SK-N-SH (cell line): ENCODE measurements around the gene PEF1. TPM values are rescaled to one million over a fixed set of nuclear protein-coding genes. Genes with fewer than 3 reads are reported as not detected.

ENCODE experiments used
- CTCF ChIA-PET: fragments of 300-600, 350-600 bp; formaldehyde crosslinking; extraction: SDS; loops from one replicate; lab custom pipeline; 2021; lab: Yijun Ruan, JAX
- POLR2A ChIA-PET: fragments of 350-600 bp; sonication (Branson Sonifier 250); formaldehyde crosslinking; extraction: SDS; loops from one replicate; lab custom pipeline; 2020; ENCODE audit warnings: antibody characterized with exemption, inconsistent platforms; lab: Yijun Ruan, JAX
- DNase-seq: peaks from one replicate; pipeline ENCODE4 v3.0.0; 2012
- H2AFZ ChIP-seq: fragments of 200-600 bp; sonication (generic); 2 replicates; pipeline ENCODE4 v1.8.1; 2016; ENCODE audit warnings: antibody characterized with exemption, mild to moderate bottlenecking, low read depth
- H3F3A ChIP-seq: fragments of 200-600 bp; sonication (generic); replicated peaks from 2 replicates; pipeline ENCODE3; 2016; ENCODE audit warnings: antibody characterized with exemption, mild to moderate bottlenecking; ENCODE audit not compliant: insufficient read depth
- H3K27ac ChIP-seq, 2 experiments: fragments of 200-500 bp in 1 of 2; fragments of 200-600 bp in 1 of 2; sonication (Bioruptor generic) in 1 of 2; sonication (generic), shearing (Covaris generic) in 1 of 2; 2 replicates each; pipeline versions ENCODE4 v1.5.1 to v1.6.1; 2014 to 2016; ENCODE audit warnings: low read depth in 2 of 2, inconsistent platforms in 1 of 2, low read length in 1 of 2, mild to moderate bottlenecking in 1 of 2, mixed read lengths in 1 of 2
- H3K27me3 ChIP-seq: fragments of 200-600 bp; sonication (generic), shearing (Covaris generic); 2 replicates; pipeline ENCODE4 v1.6.1; 2016; ENCODE audit warnings: mixed run types; ENCODE audit not compliant: insufficient read depth
- H3K36me3 ChIP-seq, 2 experiments: fragments of 200-500 bp in 1 of 2; fragments of 200-600 bp in 1 of 2; sonication (Bioruptor generic) in 1 of 2; sonication (generic) in 1 of 2; replicated peaks in 1 of 2; 2 replicates each; pipeline versions ENCODE3 to v1.5.1; 2014 to 2016; ENCODE audit warnings: low read length in 1 of 2, mild to moderate bottlenecking in 1 of 2; ENCODE audit not compliant: insufficient read depth in 2 of 2, control insufficient read depth in 1 of 2
- H3K4me1 ChIP-seq, 2 experiments: fragments of 200-500 bp in 1 of 2; fragments of 200-600 bp in 1 of 2; sonication (Bioruptor generic) in 1 of 2; sonication (generic), shearing (Covaris generic) in 1 of 2; 2 replicates each; pipeline versions ENCODE4 v1.5.1 to v1.6.1; 2014 to 2016; ENCODE audit warnings: low read depth in 1 of 2, low read length in 1 of 2, mixed run types in 1 of 2; ENCODE audit not compliant: insufficient read depth in 2 of 2, control insufficient read depth in 1 of 2
- H3K4me2 ChIP-seq: fragments of 200-600 bp; sonication (generic), shearing (Covaris generic); 2 replicates; pipeline ENCODE4 v1.6.1; 2017; ENCODE audit warnings: mixed run types
- H3K4me3 ChIP-seq, 2 experiments: fragments of 200-500 bp in 1 of 2; fragments of 200-600 bp in 1 of 2; sonication (Bioruptor generic) in 1 of 2; sonication (generic), shearing (Covaris generic) in 1 of 2; 2 replicates each; pipeline versions ENCODE4 v1.5.1 to v1.8.1; 2014 to 2016; ENCODE audit warnings: low read depth in 2 of 2, inconsistent platforms in 1 of 2, low read length in 1 of 2, mild to moderate bottlenecking in 1 of 2, mixed read lengths in 1 of 2, moderate library complexity in 1 of 2
- H3K79me2 ChIP-seq: fragments of 200-600 bp; sonication (generic); 2 replicates; pipeline ENCODE4 v1.8.1; 2017; ENCODE audit warnings: mild to moderate bottlenecking; ENCODE audit not compliant: insufficient read depth
- H3K9ac ChIP-seq: fragments of 200-600 bp; sonication (generic); 2 replicates; pipeline ENCODE4 v1.6.1; 2017; ENCODE audit warnings: mixed run types
- H3K9me2 ChIP-seq: fragments of 200-600 bp; sonication (generic); 2 replicates; pipeline ENCODE4 v1.6.1; 2017; ENCODE audit warnings: mixed run types
- H3K9me3 ChIP-seq: fragments of 200-600 bp; sonication (generic); 2 replicates; pipeline ENCODE4 v1.6.1; 2017; ENCODE audit warnings: mixed run types, mild to moderate bottlenecking, moderate library complexity
- H4K20me1 ChIP-seq: fragments of 200-600 bp; sonication (generic); 2 replicates; pipeline ENCODE4 v1.6.1; 2017; ENCODE audit warnings: mild to moderate bottlenecking, mixed run types; ENCODE audit not compliant: insufficient read depth
- CHD2 ChIP-seq: fragments of 150-350 bp; IDR thresholded peaks from 2 replicates; pipeline ENCODE4 v1.6.1; 2018; ENCODE audit warnings: low read length; ENCODE audit not compliant: partially characterized antibody
- EP300 ChIP-seq, 2 experiments: IDR thresholded peaks; 2 replicates each; pipeline versions ENCODE4 v1.4.0 to v1.6.1; 2012; ENCODE audit warnings: borderline replicate concordance in 1 of 2, low read depth in 1 of 2, low read length in 1 of 2
- FOXJ3 ChIP-seq: sonication (generic); formaldehyde crosslinking; IDR thresholded peaks from 2 replicates; pipeline ENCODE4 v1.5.1; 2020; ENCODE audit warnings: mild to moderate bottlenecking, missing genetic modification reagents
- FOXM1 ChIP-seq: IDR thresholded peaks from 2 replicates; pipeline ENCODE4 v1.4.0; 2012; ENCODE audit warnings: low read depth, mild to moderate bottlenecking
- GATA2 ChIP-seq: sonication (generic); formaldehyde crosslinking; IDR thresholded peaks from 2 replicates; pipeline ENCODE4 v1.5.0; 2020; ENCODE audit warnings: mild to moderate bottlenecking, missing genetic modification reagents
- MAX ChIP-seq: IDR thresholded peaks from 2 replicates; pipeline ENCODE4 v1.4.0; 2012; ENCODE audit warnings: low read depth
- MEF2A ChIP-seq: IDR thresholded peaks from 2 replicates; pipeline ENCODE4 v1.4.0; 2012; ENCODE audit warnings: low read depth, borderline replicate concordance
- PBX3 ChIP-seq: IDR thresholded peaks from 2 replicates; pipeline ENCODE4; 2012
- POLR2AphosphoS5 ChIP-seq: IDR thresholded peaks from 2 replicates; pipeline ENCODE4 v1.6.1; 2012; ENCODE audit warnings: low read depth, low read length
- SIN3A ChIP-seq: IDR thresholded peaks from 2 replicates; pipeline ENCODE4 v1.6.1; 2012; ENCODE audit warnings: low read depth, mild to moderate bottlenecking, low read length, moderate library complexity, borderline replicate concordance
- SMC3 ChIP-seq: IDR thresholded peaks from 2 replicates; pipeline ENCODE4 v1.6.1; 2012; ENCODE audit warnings: low read depth, low read length, improper control_type of control experiment
- TEAD4 ChIP-seq: IDR thresholded peaks from 2 replicates; pipeline ENCODE4 v1.4.0; 2012; ENCODE audit warnings: mild to moderate bottlenecking, borderline replicate concordance; ENCODE audit not compliant: insufficient read depth
- USF1 ChIP-seq: IDR thresholded peaks from 2 replicates; pipeline ENCODE4 v1.4.0; 2012; ENCODE audit warnings: low read depth, borderline replicate concordance
- WGBS: methylation state at CpG from one replicate; pipeline ENCODE4 v1.1.6; 2017; ENCODE audit warnings: low lambda C conversion rate; 5-methylcytosine and 5-hydroxymethylcytosine counted together
- polyA plus RNA-seq, 3 experiments: library from polyadenylated mRNA; depleted of rRNA; stranded (reverse); fragments of >200 nt; gene quantifications; 2 replicates each; pipeline ENCODE4 v1.2.3, GENCODE V29; 2012

The PEF1 gene
- polyA plus RNA-seq, 1 of the 3 experiments (the other 2 are of a cell fraction), result 51.9 TPM

- Histone ChIP-seq H3K4me2 (no peak overlapping the region), H3K9me3 (no peaks in the 10 kb centered on the region), H2AFZ (no peak overlapping the region), H3K4me3 (no peak overlapping the region), H3K9me2 (no peaks in the 10 kb centered on the region), H3K79me2 (no peaks in the 10 kb centered on the region), H3K27ac (no peak overlapping the region), H3K36me3 (no peaks in the 10 kb centered on the region), H4K20me1 (no peaks in the 10 kb centered on the region), H3K9ac (no peak overlapping the region), H3K27me3 (no peaks in the 10 kb centered on the region), H3F3A (no peaks in the 10 kb centered on the region), H3K4me1 (peaks cover 5 to 21% of the 10 kb centered on the region in 2 experiments; a peak in 3 of 4 replicates)
- ChIA-PET POLR2A (no interaction called here), CTCF (interaction anchor here (0.6 to 1.9 kb wide), 6 partner anchors 28 to 168 kb away, joined by 3 to 6 read pairs (median 4); no protein-coding TSS in a partner anchor)
- 83% methylated on average over 4 of the region's 5 CpGs for WGBS
- TF ChIP-seq USF1, result no peak
- no peak for TF ChIP-seq CHD2
- no peak for TF ChIP-seq PBX3
- no peak for TF ChIP-seq POLR2AphosphoS5
- TF ChIP-seq TEAD4, result no peak
- TF ChIP-seq GATA2 (CRISPR knock-in tag), result no peak
- TF ChIP-seq SIN3A, result no peak
- TF ChIP-seq MEF2A, result no peak
- no peak for TF ChIP-seq FOXM1
- TF ChIP-seq MAX, result no peak
- no peak for TF ChIP-seq FOXJ3 (CRISPR knock-in tag)
- no peak for TF ChIP-seq SMC3
- no peak for DNase-seq
Measured at GRCh38 chr1:31621498-31621820, 23.2 kb downstream of the PEF1 start.

- Histone ChIP-seq H3K4me1 (peaks cover 2 to 15% of the 10 kb centered on the region in 2 experiments; a peak in 2 of 4 replicates), H3K79me2 (no peaks in the 10 kb centered on the region), H4K20me1 (no peaks in the 10 kb centered on the region), H3K27me3 (no peaks in the 10 kb centered on the region), H3K4me2 (no peak overlapping the region), H3K9ac (no peak overlapping the region), H2AFZ (no peak overlapping the region), H3K36me3 (no peaks in the 10 kb centered on the region), H3K4me3 (no peak overlapping the region), H3K9me3 (no peaks in the 10 kb centered on the region), H3K27ac (no peak overlapping the region), H3K9me2 (no peaks in the 10 kb centered on the region), H3F3A (no peaks in the 10 kb centered on the region)
- 88% methylated on average over 7 of the region's 20 CpGs for WGBS
- no peak for DNase-seq
- CTCF ChIA-PET, result interaction anchor here (0.6 to 1.9 kb wide), 6 partner anchors 27 to 168 kb away, joined by 3 to 6 read pairs (median 4); no protein-coding TSS in a partner anchor
- TF ChIP-seq EP300 (IDR thresholded peaks at IDR 0.05; ENCODE audit: borderline replicate concordance in 1 of 2, low read depth in 1 of 2, low read length in 1 of 2), result no peak
- TF ChIP-seq TEAD4, result no peak
- POLR2A ChIA-PET, result no interaction called here
Measured at GRCh38 chr1:31620631-31621497, 23.8 kb downstream of the PEF1 start.
